Inflammatory macrophage (primary cell): ENCODE measurements around the gene CNOT8.
"Not testable (repeated sequence)": the region's sequence is repeated elsewhere in the genome, so short reads cannot be mapped to it uniquely, and the experiment has no call there.

Source experiments
- DNase-seq, 2 donors: peaks; one replicate each; pipeline ENCODE4 v3.0.0-alpha.2; 2020 to 2022

CNOT8 gene

DNA sequence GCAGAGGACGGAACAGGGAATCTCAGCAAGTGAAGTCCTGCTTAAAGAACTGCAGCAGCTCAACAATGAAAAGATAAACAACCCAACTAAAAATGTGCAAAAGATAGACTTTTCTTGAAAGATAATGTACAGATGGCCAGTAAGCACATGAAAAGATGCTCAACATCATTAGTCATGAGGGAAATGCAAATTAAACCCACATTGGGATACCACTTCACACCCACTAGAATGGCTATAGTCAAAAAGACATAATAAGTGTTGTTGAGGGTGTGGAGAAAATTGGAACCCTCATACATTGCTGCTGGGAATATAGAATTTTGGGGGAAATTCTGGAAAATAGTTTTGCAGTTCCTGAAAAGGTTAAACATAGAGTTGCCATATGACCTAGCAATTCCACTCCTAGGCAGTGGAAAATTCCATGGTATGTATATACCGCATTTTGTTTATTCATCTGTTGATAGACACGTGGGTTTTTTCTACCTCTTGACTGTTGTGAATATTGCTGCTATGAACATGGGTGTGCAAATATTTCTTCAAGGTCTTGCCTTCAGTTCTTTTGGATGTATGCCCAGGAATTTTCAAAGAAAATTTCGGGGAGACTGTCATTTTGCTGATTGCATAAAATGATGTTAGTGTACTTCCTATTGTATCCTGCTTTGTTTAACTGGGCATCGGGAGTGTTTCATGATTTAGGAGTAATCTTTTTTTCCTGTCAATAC, 7.2 kb downstream of the CNOT8 start:
- DNase-seq = no peak

- DNase-seq = no peak
Observed at GRCh38 chr5:154866841-154867240, 8.4 kb downstream of the CNOT8 start.

- no peak for DNase-seq
Observed at GRCh38 chr5:154868702-154869101, 10.3 kb downstream of the CNOT8 start.

GRCh38 chr5:154871734-154872133, 13.3 kb downstream of the CNOT8 start:
- DNase-seq = no peak

DNA sequence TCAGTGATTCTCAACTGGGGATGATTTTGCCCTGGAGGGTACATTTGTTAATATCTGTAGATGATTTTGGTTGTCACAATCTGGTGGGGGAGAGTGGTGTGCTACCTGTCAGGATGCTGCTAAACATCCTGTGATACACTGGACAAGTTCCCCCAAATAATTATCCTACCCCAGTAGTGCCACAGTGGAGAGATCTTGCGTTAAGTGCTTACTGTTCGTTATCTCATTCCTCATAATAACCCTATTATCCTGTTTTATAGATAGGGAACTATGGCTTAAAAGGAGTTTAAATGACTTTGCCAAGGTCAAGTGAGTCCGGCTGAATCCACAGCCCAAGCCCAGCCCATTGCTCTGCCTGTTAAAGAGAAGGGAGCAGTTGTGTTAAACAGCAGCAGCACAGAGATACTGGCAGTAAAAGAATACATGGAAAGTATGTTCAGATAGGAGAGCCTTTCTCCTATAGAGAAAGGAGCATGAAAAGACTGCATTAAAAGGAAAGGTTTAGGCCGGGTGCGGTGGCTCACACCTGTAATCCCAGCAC, 15.4 kb downstream of the CNOT8 start:
- no peak for DNase-seq

DNA sequence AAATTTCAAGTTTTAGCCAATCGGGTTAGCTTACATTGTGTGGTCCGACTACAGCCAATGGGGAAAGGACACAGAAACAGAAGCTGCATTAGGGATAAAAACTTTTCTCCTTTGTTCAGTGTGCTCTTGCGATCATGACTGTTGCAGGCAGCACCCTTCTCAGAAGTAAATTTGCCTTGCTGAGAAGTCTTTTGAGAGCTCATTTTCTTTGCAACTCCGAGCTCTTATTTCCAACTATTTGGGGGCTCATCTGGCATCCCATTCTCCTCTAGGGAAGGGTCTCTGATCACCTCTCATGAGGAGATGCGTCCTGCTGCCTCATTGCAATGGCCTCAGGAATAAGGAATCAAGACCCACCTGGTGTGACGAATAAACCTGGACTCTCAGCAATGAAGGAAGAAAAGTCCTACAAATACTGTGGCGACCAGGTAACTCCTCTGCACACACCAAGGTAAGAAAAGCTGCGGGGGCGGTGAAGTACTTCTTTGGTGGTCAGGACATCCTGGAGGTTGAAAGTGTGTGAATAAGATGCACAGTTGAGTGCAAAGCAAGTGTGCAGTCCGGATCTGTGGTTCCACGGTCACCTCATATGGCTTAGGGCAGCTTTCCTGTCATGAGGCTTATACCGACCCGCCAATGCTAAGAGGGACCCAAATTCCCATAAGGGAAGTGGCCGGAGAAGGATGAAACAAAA, 20.4 kb downstream of the CNOT8 start:
- DNase-seq = no peak

GRCh38 chr5:154881986-154882385, 23.6 kb downstream of the CNOT8 start:
- no peak for DNase-seq

DNA sequence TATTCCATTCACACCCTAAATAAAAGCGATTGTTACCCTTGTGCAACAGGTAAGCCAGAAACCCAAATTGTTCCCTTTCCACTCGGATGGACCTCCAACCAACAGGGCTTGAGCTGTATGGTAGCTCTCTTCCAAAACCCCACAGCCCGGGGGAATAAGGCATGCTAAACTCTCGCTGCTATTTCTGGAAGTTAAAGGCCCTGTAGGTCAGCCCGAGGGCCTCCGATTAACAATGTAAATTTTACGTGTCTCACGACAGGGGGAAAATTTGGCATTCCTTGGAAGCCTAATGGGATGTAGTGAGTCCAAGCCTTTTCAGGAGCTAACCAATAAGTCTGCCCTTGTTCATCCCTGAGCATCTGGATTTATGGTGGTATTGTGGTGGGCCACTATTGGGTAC, 26.0 kb downstream of the CNOT8 start:
- no peak for DNase-seq

- DNase-seq = peak; percentile 65 to 70
Observed at GRCh38 chr5:154885439-154885838, 27.0 kb downstream of the CNOT8 start.

DNA sequence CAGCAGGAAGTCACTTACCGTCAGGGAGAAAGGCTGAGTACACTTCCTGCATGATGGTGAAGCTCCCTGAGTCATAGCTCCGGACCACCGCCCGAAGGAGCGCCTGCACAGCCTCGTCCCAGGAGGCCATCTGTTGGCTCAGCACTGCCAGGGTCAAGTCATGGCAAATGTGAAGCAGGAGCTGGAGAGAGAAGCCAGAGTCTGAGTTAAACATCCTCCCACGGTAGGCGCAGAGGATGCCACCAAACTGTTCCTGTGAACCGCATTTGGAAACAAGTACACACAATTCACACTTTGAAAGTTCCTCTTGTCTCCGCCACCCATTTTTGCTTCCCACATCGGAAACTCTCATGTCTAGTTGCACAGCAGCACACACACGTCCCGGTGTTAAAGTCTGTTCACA, 33.9 kb downstream of the CNOT8 start:
- no peak for DNase-seq

- DNase-seq = no peak
Observed at GRCh38 chr5:154893381-154893780, 35.0 kb downstream of the CNOT8 start.

- no peak for DNase-seq
Observed at GRCh38 chr5:154895606-154896561, 37.5 kb downstream of the CNOT8 start.

- no peak for DNase-seq
Observed at GRCh38 chr5:154896562-154897165, 38.2 kb downstream of the CNOT8 start.

DNA sequence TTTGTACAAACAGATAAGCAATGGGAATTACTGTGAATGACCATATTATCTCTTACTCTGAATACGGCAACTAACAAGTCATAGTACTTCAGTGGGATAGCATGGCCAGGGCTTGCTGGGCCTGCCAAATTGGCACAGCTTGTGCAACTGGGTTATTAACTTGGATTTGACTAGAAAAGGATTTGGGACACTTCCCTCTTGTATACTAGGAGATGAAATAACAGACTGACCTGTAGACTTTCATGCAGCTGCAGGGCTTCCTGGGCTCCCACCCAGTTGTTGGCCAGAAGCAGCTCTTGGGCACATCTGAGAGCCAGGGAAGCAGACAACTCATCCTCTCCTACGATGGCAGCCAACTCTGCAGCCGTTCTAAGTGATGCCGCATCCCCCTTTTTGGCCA, 39.8 kb downstream of the CNOT8 start:
- no peak for DNase-seq

DNA sequence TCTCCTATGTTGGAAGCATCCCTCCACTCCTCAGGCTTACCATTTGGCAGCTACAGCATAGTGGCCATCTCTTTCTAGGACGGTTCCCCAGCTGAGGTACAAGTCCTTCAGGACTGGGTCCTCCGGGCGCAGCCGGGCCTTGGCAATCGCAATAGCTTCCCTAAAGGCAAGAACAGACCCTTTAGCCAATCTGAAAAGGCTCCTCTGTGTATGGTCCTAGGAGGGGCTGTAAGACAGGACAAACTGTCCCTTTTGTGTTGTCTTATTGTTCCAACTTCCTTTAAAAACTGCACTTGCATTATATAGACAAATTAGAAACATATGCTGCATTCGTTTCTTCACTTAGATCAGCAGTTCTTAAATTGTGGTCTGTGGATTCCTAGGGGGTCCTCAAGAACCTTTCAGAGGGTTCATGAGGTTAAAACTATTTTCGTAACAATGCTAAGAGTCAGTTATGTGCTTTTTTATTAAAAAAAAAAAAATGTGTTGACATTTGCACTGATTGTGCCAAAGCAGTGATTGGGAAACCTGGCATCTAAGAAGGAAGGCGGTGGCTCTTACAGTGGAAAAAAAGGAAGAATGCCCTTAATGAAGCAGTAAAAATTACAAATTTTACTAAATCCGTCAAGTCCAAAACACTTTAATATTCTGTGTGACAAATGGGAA, 40.9 kb downstream of the CNOT8 start:
- no peak for DNase-seq

DNA sequence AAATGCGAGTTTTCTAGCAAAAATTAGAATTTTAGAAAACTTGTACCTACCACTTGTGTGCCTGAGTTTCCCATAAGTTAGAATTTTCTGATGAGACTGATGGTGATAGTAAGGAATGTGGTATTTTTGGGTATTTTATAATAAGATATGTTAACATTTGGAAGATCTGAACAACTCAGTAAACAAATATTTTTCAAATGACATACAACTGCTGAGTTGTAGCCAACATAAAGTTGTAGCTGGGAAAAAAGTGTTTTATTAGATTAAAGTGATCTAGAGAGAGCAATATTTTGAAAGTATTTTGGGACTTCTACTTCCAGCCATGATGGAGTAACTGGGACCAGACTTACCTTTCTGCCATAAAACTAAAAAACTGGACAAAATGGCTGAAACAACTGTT, 41.6 kb downstream of the CNOT8 start:
- DNase-seq = no peak

DNA sequence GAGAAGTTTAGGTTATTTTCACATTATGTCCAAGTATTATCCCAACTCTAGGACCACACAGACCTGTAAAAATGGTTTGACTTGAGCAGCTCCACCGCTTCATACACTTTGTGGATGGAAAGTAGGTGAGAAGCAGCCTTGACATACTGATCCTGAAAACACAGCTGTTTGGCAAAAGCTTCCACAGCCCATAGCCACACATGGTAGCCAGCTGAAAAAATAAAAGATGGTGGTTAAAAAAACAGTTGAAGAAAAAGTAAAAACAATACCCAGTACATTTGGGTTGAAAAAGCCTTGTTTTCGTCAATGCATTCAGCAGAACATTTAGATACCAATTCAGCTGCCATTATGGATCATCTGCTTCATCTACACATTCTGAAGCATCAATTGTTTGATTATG, 42.8 kb downstream of the CNOT8 start:
- DNase-seq = no peak

DNA sequence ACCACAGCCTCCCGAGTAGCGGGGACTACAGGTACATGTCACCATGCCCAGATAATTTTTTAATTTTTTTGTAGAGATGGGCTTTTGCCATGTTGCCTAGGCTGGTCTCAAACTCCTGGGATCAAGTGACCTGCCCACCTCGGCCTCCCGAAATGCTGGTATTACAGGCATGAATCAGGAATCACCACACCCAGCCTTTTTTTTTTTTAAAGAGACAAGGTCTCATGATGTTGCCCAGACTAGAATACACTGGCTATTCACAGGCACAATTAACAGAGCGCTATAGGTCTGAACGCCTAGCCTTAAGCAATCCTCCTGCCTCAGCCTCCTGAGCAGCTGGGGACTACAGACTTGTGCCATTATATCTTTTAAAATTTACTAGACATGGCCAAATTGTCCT, 43.5 kb downstream of the CNOT8 start:
- no peak for DNase-seq

- not testable (repeated sequence) for DNase-seq
Observed at GRCh38 chr5:154905601-154906000, 47.2 kb downstream of the CNOT8 start.

GRCh38 chr5:154916874-154917273, 58.4 kb downstream of the CNOT8 start:
- no peak for DNase-seq

GRCh38 chr5:154917757-154918156, 59.3 kb downstream of the CNOT8 start:
- no peak for DNase-seq
